Astrocyte (in vitro differentiated cells and primary cell): ENCODE results near the gene TRIM7.

Experiments used
- EZH2 ChIP-seq: IDR thresholded peaks from 2 replicates; pipeline ENCODE4 v1.6.1; 2012; ENCODE audit warnings: mild to moderate bottlenecking, low read length, inconsistent platforms; ENCODE audit not compliant: insufficient read depth
- TF ChIP-seq, protein P1 (sequence below): IDR thresholded peaks from 2 replicates; pipeline ENCODE4 v1.5.1; 2011; ENCODE audit warnings: low read depth, mild to moderate bottlenecking, inconsistent platforms, low read length, moderate library complexity; ENCODE audit not compliant: insufficient read depth

DNA sequence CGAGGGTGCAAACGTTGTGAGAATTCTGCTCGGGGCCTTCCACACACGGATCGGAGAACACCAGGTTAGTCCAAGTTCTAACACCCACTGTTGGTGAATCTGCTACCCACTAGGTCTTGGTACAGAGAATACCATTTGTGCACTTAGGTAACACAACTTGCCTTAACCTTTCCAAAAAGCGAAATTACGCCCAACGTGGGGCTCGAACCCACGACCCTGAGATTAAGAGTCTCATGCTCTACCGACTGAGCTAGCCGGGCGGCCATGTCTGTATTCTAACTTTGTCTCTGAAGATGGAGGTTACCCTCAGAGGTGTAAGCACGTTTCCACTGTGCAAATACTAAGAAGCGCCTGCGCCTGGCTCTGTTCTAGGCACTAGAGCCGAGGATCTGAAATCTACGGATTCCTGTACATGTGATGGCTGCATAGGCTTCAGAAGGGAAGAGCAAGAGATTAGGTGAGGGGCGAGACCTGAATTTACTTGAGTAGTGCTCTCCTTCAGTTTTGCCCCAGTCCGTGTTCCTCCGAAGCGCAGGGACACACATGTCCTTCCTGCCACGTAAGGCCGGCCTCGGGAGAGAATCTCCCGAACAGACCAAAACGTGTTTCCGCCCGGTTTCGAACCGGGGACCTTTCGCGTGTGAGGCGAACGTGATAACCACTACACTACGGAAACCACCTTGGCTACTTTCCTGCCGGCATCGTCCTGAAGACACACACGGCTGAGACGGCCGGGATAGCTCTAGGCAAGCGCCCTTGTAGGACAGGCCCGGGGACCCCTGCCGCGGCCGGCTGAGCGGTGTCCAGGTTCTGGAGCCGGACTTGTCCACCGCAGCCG, 17.0 kb upstream of the TRIM7 start:
- TF ChIP-seq EZH2: no peak
- TF ChIP-seq, protein P1, sequence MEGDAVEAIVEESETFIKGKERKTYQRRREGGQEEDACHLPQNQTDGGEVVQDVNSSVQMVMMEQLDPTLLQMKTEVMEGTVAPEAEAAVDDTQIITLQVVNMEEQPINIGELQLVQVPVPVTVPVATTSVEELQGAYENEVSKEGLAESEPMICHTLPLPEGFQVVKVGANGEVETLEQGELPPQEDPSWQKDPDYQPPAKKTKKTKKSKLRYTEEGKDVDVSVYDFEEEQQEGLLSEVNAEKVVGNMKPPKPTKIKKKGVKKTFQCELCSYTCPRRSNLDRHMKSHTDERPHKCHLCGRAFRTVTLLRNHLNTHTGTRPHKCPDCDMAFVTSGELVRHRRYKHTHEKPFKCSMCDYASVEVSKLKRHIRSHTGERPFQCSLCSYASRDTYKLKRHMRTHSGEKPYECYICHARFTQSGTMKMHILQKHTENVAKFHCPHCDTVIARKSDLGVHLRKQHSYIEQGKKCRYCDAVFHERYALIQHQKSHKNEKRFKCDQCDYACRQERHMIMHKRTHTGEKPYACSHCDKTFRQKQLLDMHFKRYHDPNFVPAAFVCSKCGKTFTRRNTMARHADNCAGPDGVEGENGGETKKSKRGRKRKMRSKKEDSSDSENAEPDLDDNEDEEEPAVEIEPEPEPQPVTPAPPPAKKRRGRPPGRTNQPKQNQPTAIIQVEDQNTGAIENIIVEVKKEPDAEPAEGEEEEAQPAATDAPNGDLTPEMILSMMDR: no peak
